ENCODE data around the gene DNLZ.

The DNLZ gene

GRCh38 chr9:136397643-136398042, 34.1 kb upstream of the DNLZ start:
- Histone ChIP-seq H3K27ac (ENCODE audit: extremely low read depth, low read depth, low read length) (no peak overlapping the region), H3K36me3 (ENCODE audit: control insufficient read depth in 2 of 2, insufficient read depth in 1 of 2, low read length in 2 of 2) (peaks cover 10 to 78% of the 10 kb centered on the region in 2 experiments), H3K4me3 (ENCODE audit: low read depth, low read length) (no peak overlapping the region), H3K4me1 (ENCODE audit: control insufficient read depth, insufficient read depth, low read length) (no peaks in the 10 kb centered on the region), H3K9me3 (ENCODE audit: control insufficient read depth, insufficient read depth, low read depth, low read length) (no peaks in the 10 kb centered on the region)
- CTCF ChIA-PET = interaction anchor here (1.3 to 3.3 kb wide), 3 partner anchors 10 to 77 kb away, joined by 3 to 13 read pairs (median 4); no protein-coding TSS in a partner anchor
- POLR2A ChIA-PET = interaction anchor here (0.7 to 3.4 kb wide), 6 partner anchors 9 to 37 kb away, joined by 3 to 10 read pairs (median 6); partner anchors contain the start of gene DNLZ
- TF ChIP-seq ZNF704 (tag by site-specific recombination; IDR thresholded peaks at IDR 0.05) (no peak), ZNF155 (tag by site-specific recombination; IDR thresholded peaks at IDR 0.05) (no peak), ZNF416 (tag by site-specific recombination; IDR thresholded peaks at IDR 0.05) (no peak), ZNF184 (tag by site-specific recombination; IDR thresholded peaks at IDR 0.05) (no peak), ZNF645 (tag by site-specific recombination; IDR thresholded peaks at IDR 0.05) (no peak), ZNF23 (tag by site-specific recombination; IDR thresholded peaks at IDR 0.05; ENCODE audit: borderline replicate concordance) (no peak), ZNF76 (tag by site-specific recombination; IDR thresholded peaks at IDR 0.05; ENCODE audit: borderline replicate concordance, low read depth) (no peak), ZNF623 (tag by site-specific recombination; IDR thresholded peaks at IDR 0.05) (no peak), OSR2 (tag by site-specific recombination; IDR thresholded peaks at IDR 0.05) (no peak), KLF16 (tag by site-specific recombination; IDR thresholded peaks at IDR 0.05) (no peak), ZNF776 (tag by site-specific recombination; IDR thresholded peaks at IDR 0.05; ENCODE audit: borderline replicate concordance) (no peak), ZNF211 (tag by site-specific recombination; IDR thresholded peaks at IDR 0.05; ENCODE audit: low read depth) (no peak), ZNF175 (tag by site-specific recombination; IDR thresholded peaks at IDR 0.05) (no peak), ZNF223 (tag by site-specific recombination; IDR thresholded peaks at IDR 0.05) (no peak), ZNF514 (tag by site-specific recombination; IDR thresholded peaks at IDR 0.05) (no peak)
- TF ChIP-seq, protein P1, sequence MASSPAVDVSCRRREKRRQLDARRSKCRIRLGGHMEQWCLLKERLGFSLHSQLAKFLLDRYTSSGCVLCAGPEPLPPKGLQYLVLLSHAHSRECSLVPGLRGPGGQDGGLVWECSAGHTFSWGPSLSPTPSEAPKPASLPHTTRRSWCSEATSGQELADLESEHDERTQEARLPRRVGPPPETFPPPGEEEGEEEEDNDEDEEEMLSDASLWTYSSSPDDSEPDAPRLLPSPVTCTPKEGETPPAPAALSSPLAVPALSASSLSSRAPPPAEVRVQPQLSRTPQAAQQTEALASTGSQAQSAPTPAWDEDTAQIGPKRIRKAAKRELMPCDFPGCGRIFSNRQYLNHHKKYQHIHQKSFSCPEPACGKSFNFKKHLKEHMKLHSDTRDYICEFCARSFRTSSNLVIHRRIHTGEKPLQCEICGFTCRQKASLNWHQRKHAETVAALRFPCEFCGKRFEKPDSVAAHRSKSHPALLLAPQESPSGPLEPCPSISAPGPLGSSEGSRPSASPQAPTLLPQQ (tag by site-specific recombination; IDR thresholded peaks at IDR 0.05) = no peak
- TF ChIP-seq, protein P2, sequence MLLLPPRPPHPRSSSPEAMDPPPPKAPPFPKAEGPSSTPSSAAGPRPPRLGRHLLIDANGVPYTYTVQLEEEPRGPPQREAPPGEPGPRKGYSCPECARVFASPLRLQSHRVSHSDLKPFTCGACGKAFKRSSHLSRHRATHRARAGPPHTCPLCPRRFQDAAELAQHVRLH (tag by site-specific recombination; IDR thresholded peaks at IDR 0.05) = no peak
- TF ChIP-seq, protein P3, sequence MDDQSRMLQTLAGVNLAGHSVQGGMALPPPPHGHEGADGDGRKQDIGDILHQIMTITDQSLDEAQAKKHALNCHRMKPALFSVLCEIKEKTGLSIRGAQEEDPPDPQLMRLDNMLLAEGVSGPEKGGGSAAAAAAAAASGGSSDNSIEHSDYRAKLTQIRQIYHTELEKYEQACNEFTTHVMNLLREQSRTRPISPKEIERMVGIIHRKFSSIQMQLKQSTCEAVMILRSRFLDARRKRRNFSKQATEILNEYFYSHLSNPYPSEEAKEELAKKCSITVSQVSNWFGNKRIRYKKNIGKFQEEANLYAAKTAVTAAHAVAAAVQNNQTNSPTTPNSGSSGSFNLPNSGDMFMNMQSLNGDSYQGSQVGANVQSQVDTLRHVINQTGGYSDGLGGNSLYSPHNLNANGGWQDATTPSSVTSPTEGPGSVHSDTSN (CRISPR knock-in tag; IDR thresholded peaks at IDR 0.05) = no peak

DNA sequence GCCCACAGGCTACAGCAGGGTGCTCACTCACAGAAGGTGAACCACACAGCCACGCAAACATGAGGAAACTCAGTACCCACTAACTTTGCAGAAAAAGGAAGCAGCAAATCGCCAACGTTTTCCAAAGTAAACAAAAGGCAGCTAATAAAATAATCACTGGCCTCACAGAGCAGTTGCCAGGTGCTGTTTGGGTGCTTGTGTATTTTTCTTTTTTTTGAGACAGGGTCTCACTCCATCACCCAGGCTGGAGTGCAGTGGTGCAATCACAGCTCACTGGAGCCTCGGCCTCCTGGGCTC, 32.6 kb upstream of the DNLZ start:
- POLR2A ChIA-PET = interaction anchor here (1.1 to 3.4 kb wide), 5 partner anchors 9 to 33 kb away, joined by 3 to 10 read pairs (median 7); partner anchors contain the start of genes DNLZ, ENTR1 and PMPCA
- CTCF ChIA-PET = interaction anchor here (0.7 to 3.3 kb wide), 5 partner anchors 19 to 323 kb away, joined by 3 to 13 read pairs (median 4); partner anchors contain the start of gene DNLZ
- H3K36me3 ChIP-seq (ENCODE audit: control insufficient read depth in 2 of 2, insufficient read depth in 1 of 2, low read length in 2 of 2) = peaks cover 10 to 79% of the 10 kb centered on the region in 2 experiments
- H3K4me3 ChIP-seq (ENCODE audit: low read depth, low read length) = no peak overlapping the region
- no peaks in the 10 kb centered on the region for H3K4me1 ChIP-seq (ENCODE audit: control insufficient read depth, insufficient read depth, low read length)
- H3K9me3 ChIP-seq (ENCODE audit: control insufficient read depth, insufficient read depth, low read depth, low read length) = no peaks in the 10 kb centered on the region
- no peak overlapping the region for H3K27ac ChIP-seq (ENCODE audit: extremely low read depth, low read depth, low read length)
- TF ChIP-seq ZBTB21 (tag by site-specific recombination; IDR thresholded peaks at IDR 0.05) (no peak), ZNF768 (tag by site-specific recombination; IDR thresholded peaks at IDR 0.05) (no peak), ZNF350 (tag by site-specific recombination; IDR thresholded peaks at IDR 0.05) (no peak), ZNF624 (tag by site-specific recombination; IDR thresholded peaks at IDR 0.05) (no peak), ZNF416 (tag by site-specific recombination; IDR thresholded peaks at IDR 0.05) (no peak), ZNF121 (tag by site-specific recombination; IDR thresholded peaks at IDR 0.05) (no peak), ZNF521 (tag by site-specific recombination; IDR thresholded peaks at IDR 0.05) (no peak), ZNF157 (tag by site-specific recombination; IDR thresholded peaks at IDR 0.05) (no peak), ZNF174 (tag by site-specific recombination; IDR thresholded peaks at IDR 0.05) (no peak), ZFHX2 (tag by site-specific recombination; conservative IDR thresholded peaks at IDR 0.05) (no peak)
- TF ChIP-seq, protein P4, sequence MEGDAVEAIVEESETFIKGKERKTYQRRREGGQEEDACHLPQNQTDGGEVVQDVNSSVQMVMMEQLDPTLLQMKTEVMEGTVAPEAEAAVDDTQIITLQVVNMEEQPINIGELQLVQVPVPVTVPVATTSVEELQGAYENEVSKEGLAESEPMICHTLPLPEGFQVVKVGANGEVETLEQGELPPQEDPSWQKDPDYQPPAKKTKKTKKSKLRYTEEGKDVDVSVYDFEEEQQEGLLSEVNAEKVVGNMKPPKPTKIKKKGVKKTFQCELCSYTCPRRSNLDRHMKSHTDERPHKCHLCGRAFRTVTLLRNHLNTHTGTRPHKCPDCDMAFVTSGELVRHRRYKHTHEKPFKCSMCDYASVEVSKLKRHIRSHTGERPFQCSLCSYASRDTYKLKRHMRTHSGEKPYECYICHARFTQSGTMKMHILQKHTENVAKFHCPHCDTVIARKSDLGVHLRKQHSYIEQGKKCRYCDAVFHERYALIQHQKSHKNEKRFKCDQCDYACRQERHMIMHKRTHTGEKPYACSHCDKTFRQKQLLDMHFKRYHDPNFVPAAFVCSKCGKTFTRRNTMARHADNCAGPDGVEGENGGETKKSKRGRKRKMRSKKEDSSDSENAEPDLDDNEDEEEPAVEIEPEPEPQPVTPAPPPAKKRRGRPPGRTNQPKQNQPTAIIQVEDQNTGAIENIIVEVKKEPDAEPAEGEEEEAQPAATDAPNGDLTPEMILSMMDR (tag by site-specific recombination; IDR thresholded peaks at IDR 0.05) = no peak
- TF ChIP-seq, protein P5, sequence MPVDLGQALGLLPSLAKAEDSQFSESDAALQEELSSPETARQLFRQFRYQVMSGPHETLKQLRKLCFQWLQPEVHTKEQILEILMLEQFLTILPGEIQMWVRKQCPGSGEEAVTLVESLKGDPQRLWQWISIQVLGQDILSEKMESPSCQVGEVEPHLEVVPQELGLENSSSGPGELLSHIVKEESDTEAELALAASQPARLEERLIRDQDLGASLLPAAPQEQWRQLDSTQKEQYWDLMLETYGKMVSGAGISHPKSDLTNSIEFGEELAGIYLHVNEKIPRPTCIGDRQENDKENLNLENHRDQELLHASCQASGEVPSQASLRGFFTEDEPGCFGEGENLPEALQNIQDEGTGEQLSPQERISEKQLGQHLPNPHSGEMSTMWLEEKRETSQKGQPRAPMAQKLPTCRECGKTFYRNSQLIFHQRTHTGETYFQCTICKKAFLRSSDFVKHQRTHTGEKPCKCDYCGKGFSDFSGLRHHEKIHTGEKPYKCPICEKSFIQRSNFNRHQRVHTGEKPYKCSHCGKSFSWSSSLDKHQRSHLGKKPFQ (tag by site-specific recombination; IDR thresholded peaks at IDR 0.05) = no peak
